GM18505 (cell line): ENCODE data around the gene SOWAHC.
"Not testable (repeated sequence)": the region's sequence is repeated elsewhere in the genome, so short reads cannot be mapped to it uniquely, and the experiment has no call there.

Experiments
- ATAC-seq: cut with Tn5 transposase; IDR thresholded peaks from one replicate; pipeline ENCODE4 v1.9.1; 2021; ENCODE audit not compliant: unreplicated experiment
- POLR2A ChIP-seq: IDR thresholded peaks from 4 replicates; pipeline ENCODE4 v1.6.1; 2011; ENCODE audit warnings: borderline replicate concordance; ENCODE audit not compliant: insufficient read depth, insufficient read length; ENCODE audit errors: extremely low read depth

Gene SOWAHC

GRCh38 chr2:109607766-109608165, 6.4 kb upstream of the SOWAHC start:
- no peak for TF ChIP-seq POLR2A
- no peak for ATAC-seq

GRCh38 chr2:109609352-109610024, 4.7 kb upstream of the SOWAHC start:
- TF ChIP-seq POLR2A = no peak
- no peak for ATAC-seq

- no peak for TF ChIP-seq POLR2A
- ATAC-seq = no peak
Measured at GRCh38 chr2:109611467-109612095, 2.6 kb upstream of the SOWAHC start.

GRCh38 chr2:109613081-109613921, 863 bp upstream of the SOWAHC start:
- no peak for TF ChIP-seq POLR2A
- ATAC-seq = peak; percentile 29

- no peak for ATAC-seq
Measured at GRCh38 chr2:109614715-109615636, 812 bp downstream of the SOWAHC start.

GRCh38 chr2:109615637-109616144, 1.5 kb downstream of the SOWAHC start:
- no peak for ATAC-seq

More at GRCh38 chr2:109614715-109615636, 812 bp downstream of the SOWAHC start:
- TF ChIP-seq POLR2A = no peak

GRCh38 chr2:109616184-109616583, 2.0 kb downstream of the SOWAHC start:
- no peak for TF ChIP-seq POLR2A
- no peak for ATAC-seq

More at GRCh38 chr2:109615637-109616144, 1.5 kb downstream of the SOWAHC start:
- TF ChIP-seq POLR2A = no peak

- TF ChIP-seq POLR2A = no peak
- no peak for ATAC-seq
Measured at GRCh38 chr2:109619032-109619615, 5.0 kb downstream of the SOWAHC start.

GRCh38 chr2:109623297-109623696, 9.1 kb downstream of the SOWAHC start:
- no peak for ATAC-seq
- TF ChIP-seq POLR2A = no peak

- TF ChIP-seq POLR2A = no peak
- ATAC-seq = no peak
Measured at GRCh38 chr2:109623923-109624322, 9.8 kb downstream of the SOWAHC start.

- no peak for ATAC-seq
- TF ChIP-seq POLR2A = no peak
Measured at GRCh38 chr2:109624339-109624738, 10.2 kb downstream of the SOWAHC start.

GRCh38 chr2:109628321-109628720, 14.2 kb downstream of the SOWAHC start:
- not testable (repeated sequence) for ATAC-seq
